HG03442 (cell line): ENCODE measurements around the gene RAB9A.

Source experiments
- ATAC-seq: cut with Tn5 transposase; IDR thresholded peaks from one replicate; pipeline ENCODE4 v1.9.1; 2021; ENCODE audit warnings: mild to moderate bottlenecking, moderate library complexity; ENCODE audit not compliant: unreplicated experiment

Gene RAB9A

DNA sequence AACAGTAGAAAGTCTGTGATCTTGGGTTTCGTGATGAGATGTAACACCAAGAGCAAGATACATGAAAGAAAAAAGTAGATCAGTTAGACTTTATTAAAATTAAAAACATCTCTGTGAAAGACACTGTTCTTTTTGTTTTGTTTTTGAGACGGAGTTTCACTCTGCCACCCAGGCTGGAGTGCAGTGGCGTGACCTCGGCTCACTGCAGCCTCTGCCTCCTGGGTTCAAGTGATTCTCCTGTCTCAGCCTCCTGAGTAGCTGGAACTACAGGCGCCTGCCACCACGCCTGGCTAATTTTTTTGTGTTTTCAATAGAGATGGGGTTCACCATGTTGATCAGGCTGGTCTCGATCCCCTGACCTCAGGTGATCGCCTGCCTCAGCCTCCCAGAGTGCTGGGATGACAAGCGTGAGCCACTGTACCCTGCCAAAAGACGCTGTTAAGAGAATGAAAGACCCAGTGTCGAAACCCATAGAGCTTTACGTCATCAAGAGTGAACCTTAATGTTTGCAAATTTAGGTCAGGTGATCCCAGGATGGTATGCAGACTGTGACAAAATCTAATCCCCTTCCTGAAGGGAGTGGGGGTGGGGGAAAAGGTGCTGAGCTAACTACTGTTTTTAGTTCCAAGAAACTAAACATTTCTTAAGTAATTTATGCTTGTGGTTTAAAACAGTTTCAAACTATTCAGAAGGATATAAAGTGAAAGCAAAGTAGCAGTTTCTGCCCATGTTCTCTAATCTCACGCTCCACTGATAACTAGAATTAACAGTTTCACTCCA lies 53.7 kb downstream of the RAB9A start:
- ATAC-seq, result peak; percentile 95

- ATAC-seq, result no peak
Observed at GRCh38 chrX:13747836-13748235, 58.9 kb downstream of the RAB9A start.

DNA sequence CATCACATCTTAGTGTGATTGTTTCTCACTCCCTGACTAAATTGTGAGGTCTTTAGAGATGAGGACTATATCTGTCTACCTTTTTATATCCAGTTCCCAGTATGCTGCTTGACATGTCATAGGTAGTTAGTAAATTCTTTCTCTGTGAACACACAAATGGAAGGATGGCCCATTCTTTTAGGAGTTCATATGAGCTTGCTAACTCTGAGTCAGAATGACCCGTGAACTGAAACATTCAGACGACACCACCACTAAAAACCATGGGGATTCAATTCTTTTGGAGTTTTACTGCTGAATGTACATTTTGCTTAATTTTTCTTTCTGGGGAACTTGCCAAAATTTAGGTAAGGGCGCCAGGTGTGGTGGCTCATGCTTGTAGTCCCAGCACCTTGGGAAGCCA lies 59.6 kb downstream of the RAB9A start:
- no peak for ATAC-seq

- ATAC-seq, result no peak
Observed at GRCh38 chrX:13750204-13750603, 61.3 kb downstream of the RAB9A start.

GRCh38 chrX:13750812-13751211 lies 61.9 kb downstream of the RAB9A start:
- peak; percentile 48 for ATAC-seq

DNA sequence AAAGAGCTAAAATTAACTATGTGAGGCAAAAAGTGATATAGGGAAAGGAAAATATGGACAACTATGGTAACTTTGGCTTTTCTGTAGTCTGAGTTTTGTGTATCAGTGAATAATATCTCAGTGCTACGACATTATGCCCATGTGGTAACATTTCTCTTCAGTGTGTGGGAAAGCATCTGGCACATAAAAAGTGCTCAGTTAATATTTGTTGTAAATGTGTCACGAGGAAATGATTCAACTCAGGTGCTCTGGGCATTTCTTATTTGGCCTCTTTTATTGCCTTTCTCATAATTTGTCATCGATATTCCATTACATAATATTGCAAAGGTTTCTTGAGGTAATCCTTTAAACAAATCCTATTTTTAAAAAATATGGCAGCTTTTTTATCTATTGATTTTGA lies 63.2 kb downstream of the RAB9A start:
- no peak for ATAC-seq

DNA sequence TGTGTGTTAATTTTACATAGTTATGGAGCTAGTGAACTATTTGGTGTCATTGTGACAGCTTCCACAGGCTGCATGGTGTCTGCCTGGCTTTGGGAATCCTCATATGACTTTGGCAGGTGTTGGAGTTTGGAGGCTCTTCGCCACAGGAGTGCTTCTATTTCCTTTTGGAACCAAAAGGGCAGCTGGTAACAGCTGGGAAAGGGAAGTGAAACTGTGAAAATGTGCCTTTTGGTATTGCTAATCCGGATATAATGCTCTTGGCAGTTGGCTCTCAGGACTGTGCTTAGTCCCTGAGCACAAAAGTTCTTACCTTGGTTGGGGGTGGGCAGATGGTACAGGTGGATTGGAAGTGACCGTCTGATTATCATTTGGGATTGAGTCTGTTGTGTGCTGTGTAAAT lies 63.7 kb downstream of the RAB9A start:
- ATAC-seq, result peak; percentile 54

- ATAC-seq, result no peak
Observed at GRCh38 chrX:13754765-13755164, 65.8 kb downstream of the RAB9A start.

GRCh38 chrX:13755254-13755653 lies 66.3 kb downstream of the RAB9A start:
- no peak for ATAC-seq

- ATAC-seq, result no peak
Observed at GRCh38 chrX:13756381-13756780, 67.5 kb downstream of the RAB9A start.

DNA sequence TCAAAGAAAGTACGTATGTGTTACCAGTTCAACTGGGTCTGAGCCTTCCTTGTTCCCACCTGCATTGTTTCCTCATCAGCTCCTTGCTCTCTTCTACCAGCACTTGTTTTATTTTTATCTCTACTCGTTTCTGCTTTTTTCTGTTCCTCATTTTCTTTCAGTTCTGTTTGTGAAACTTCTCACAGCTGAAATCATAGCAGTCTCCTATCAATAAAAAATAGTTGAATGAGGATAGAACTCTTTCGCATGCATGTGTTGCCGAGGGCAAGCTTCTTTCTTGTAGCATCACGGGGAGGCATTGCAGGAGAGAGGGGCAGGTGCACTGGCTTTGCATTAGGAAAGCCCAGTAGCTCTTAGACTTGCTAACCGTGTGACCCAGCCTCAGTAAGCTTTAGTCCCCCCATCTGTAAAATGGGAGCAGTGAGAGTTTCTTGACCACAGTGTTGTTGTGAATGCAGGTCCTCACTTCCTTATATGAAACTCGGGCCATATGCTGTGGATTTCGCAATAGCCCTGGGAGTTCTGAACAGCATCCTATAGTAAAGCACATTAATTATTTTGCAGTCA lies 70.3 kb downstream of the RAB9A start:
- peak; percentile 54 for ATAC-seq
